Left lobe of liver (tissue), 2 donors: ENCODE results near the gene TCF12. TPM values are rescaled to one million over a fixed set of nuclear protein-coding genes. Genes with fewer than 3 reads are reported as not detected.
A peak's percentile ranks its signal among the peaks of the same experiment; 100 is the strongest.
"Not testable (repeated sequence)": the region's sequence is repeated elsewhere in the genome, so short reads cannot be mapped to it uniquely, and the experiment has no call there.

Experiments
- ATAC-seq: fragments of 200-7000 bp; cut with Tn5 transposase; one replicate; pipeline ENCODE4 v1.9.1; 2020; ENCODE audit warnings: mild to moderate bottlenecking, moderate library complexity
- DNase-seq: peaks from one replicate; pipeline ENCODE4 v3.0.0-alpha.2; 2020; ENCODE audit warnings: low spot score
- total RNA-seq: library from RNA; stranded (reverse); gene quantifications from one replicate; pipeline ENCODE4 v1.2.1, GENCODE V29; 2021
- donor health status: DM: no; HTN: no; CAD: no; lungs with moderate emphysema.
- donor health status: DM: no; HTN: yes; CAD: no.

Gene TCF12
- total RNA-seq, 1 donor from 2014 or later, result 29.8 TPM

GRCh38 chr15:56913670-56914069 is 4.8 kb upstream of the TCF12 start:
- ATAC-seq, result no peak
- no peak for DNase-seq

- DNase-seq (no peak), ATAC-seq (no peak)
These were observed 2.6 kb upstream of the TCF12 start for GRCh38 chr15:56915888-56916287.

GRCh38 chr15:56916825-56917477 is 1.5 kb upstream of the TCF12 start:
- ATAC-seq (no peak), DNase-seq (no peak)

- ATAC-seq, result peak; percentile 14
- DNase-seq, result no peak
These were observed 795 bp upstream of the TCF12 start for GRCh38 chr15:56917652-56918045.

- DNase-seq (peak; percentile 57), ATAC-seq (peak; percentile 41)
These were observed 676 bp downstream of the TCF12 start for GRCh38 chr15:56919031-56919608.

- DNase-seq, result peak; percentile 51
- no peak for ATAC-seq
These were observed 1.3 kb downstream of the TCF12 start for GRCh38 chr15:56919609-56920366.

GRCh38 chr15:56920367-56920627 is 1.9 kb downstream of the TCF12 start:
- ATAC-seq, result no peak

GRCh38 chr15:56923174-56923591 is 4.7 kb downstream of the TCF12 start:
- ATAC-seq (no peak), DNase-seq (no peak)

More at GRCh38 chr15:56920367-56920627, 1.9 kb downstream of the TCF12 start:
- no peak for DNase-seq

GRCh38 chr15:56927816-56928215 is 9.4 kb downstream of the TCF12 start:
- no peak for ATAC-seq
- no peak for DNase-seq

- no peak for ATAC-seq
- no peak for DNase-seq
These were observed 11.0 kb downstream of the TCF12 start for GRCh38 chr15:56929399-56929798.

- DNase-seq (no peak), ATAC-seq (no peak)
These were observed 11.5 kb downstream of the TCF12 start for GRCh38 chr15:56929933-56930332.

GRCh38 chr15:56930669-56931313 is 12.3 kb downstream of the TCF12 start:
- no peak for ATAC-seq
- no peak for DNase-seq

GRCh38 chr15:56931639-56932508 is 13.4 kb downstream of the TCF12 start:
- peak; percentile 60 for ATAC-seq
- DNase-seq, result no peak

GRCh38 chr15:56932509-56932868 is 14.0 kb downstream of the TCF12 start:
- DNase-seq, result not testable (repeated sequence)

GRCh38 chr15:56933410-56933809 is 15.0 kb downstream of the TCF12 start:
- ATAC-seq, result no peak
- DNase-seq, result no peak

More at GRCh38 chr15:56932509-56932868, 14.0 kb downstream of the TCF12 start:
- not testable (repeated sequence) for ATAC-seq

GRCh38 chr15:56933811-56934210 is 15.4 kb downstream of the TCF12 start:
- ATAC-seq (no peak), DNase-seq (no peak)

- no peak for ATAC-seq
These were observed 15.8 kb downstream of the TCF12 start for GRCh38 chr15:56934269-56934668.

GRCh38 chr15:56936929-56937328 is 18.5 kb downstream of the TCF12 start:
- ATAC-seq (no peak), DNase-seq (no peak)

More at GRCh38 chr15:56934269-56934668, 15.8 kb downstream of the TCF12 start:
- DNase-seq, result no peak

GRCh38 chr15:56939257-56939656 is 20.8 kb downstream of the TCF12 start:
- no peak for ATAC-seq
- no peak for DNase-seq

GRCh38 chr15:56940388-56940787 is 21.9 kb downstream of the TCF12 start:
- ATAC-seq, result no peak
- no peak for DNase-seq

- ATAC-seq (no peak), DNase-seq (no peak)
These were observed 23.7 kb downstream of the TCF12 start for GRCh38 chr15:56942118-56942517.
